Measurements from ENCODE around the gene SVIP.

Gene SVIP

GRCh38 chr11:22829231-22830081, at the start of gene SVIP:
Gene SVIP (minus strand): TSS chr11:22829801. CDS start chr11:22829748, 53 bp downstream.
- peak; percentile 62 to 98 for DNase-seq (ENCODE audit: low read depth in 1 of 2, low spot score in 1 of 2)
- in situ Hi-C loops (cut with HindIII; ENCODE audit: low pct_unique_long_range_greater_than_20kb, low sequenced_read_pairs), result no loop called here
- TF ChIP-seq JUND (IDR thresholded peaks at IDR 0.05; ENCODE audit: low read depth), result no peak

GRCh38 chr11:22878604-22879003, 49.0 kb upstream of the SVIP start:
- DNase-seq (ENCODE audit: low read depth in 1 of 2, low spot score in 1 of 2), result no peak
- in situ Hi-C loops (cut with HindIII; ENCODE audit: low pct_unique_long_range_greater_than_20kb, low sequenced_read_pairs), result no loop called here
- TF ChIP-seq JUND (IDR thresholded peaks at IDR 0.05; ENCODE audit: low read depth), result no peak

- no peak for TF ChIP-seq JUND (IDR thresholded peaks at IDR 0.05; ENCODE audit: low read depth)
- in situ Hi-C loops (cut with HindIII; ENCODE audit: low pct_unique_long_range_greater_than_20kb, low sequenced_read_pairs), result no loop called here
- no peak for DNase-seq (ENCODE audit: low read depth in 1 of 2, low spot score in 1 of 2)
Observed at GRCh38 chr11:22878039-22878438, 48.4 kb upstream of the SVIP start.

DNA sequence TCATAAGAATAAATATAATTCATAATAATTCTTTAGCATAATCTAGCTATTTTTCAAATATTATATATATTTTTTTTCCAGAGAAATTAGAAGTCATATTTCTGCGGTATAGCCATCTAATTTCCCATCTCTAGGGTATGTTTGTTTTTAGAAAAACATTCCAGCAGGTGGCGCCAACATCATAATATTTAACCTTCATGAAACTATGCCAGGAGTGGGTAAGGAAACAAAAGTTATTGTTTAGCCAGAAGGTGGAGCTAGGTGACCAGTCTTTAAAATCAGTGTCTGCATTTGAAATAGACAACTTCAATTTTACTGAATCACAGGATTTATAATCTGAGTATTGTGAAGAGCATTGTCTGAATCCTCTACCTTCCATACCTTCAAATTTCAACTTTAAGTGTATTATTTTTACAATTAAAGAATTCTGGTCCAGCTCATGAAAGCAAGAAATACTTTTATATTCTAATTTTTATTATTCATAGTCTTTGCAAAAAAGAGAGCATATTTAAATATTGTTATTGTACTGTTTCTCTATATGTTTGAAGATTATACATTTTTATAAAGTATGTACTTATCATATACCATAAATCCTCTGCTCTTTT, 46.4 kb upstream of the SVIP start:
- DNase-seq (ENCODE audit: low read depth in 1 of 2, low spot score in 1 of 2), result peak; percentile 53 to 94
- in situ Hi-C loops (cut with HindIII; ENCODE audit: low pct_unique_long_range_greater_than_20kb, low sequenced_read_pairs), result no loop called here
- TF ChIP-seq JUND (IDR thresholded peaks at IDR 0.05; ENCODE audit: low read depth), result no peak; the same call in 1 of the 2 replicates

DNA sequence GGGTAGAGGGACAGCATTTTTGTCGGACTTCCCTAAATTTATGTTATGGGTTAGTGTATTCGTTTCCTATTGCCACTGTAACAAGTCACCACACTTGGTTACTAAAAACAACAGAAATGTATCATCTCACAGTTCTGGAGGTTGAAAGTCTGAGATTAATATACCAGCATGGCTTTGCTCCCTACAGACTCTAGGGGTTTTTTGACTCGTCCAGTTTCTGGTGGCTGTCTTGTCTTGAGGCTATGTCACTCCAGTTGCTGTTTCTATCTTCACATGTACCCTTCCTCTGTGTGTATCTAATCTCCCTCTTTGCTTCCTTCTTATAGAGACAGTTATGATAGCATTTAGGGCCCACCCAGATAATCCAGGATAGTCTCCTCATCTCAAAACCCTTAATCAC, 39.7 kb upstream of the SVIP start:
- no peak for DNase-seq (ENCODE audit: low read depth in 1 of 2, low spot score in 1 of 2)
- in situ Hi-C loops (cut with HindIII; ENCODE audit: low pct_unique_long_range_greater_than_20kb, low sequenced_read_pairs), result no loop called here
- no peak for TF ChIP-seq JUND (IDR thresholded peaks at IDR 0.05; ENCODE audit: low read depth)

- in situ Hi-C loops (cut with HindIII; ENCODE audit: low pct_unique_long_range_greater_than_20kb, low sequenced_read_pairs), result no loop called here
- DNase-seq (ENCODE audit: low read depth in 1 of 2, low spot score in 1 of 2), result no peak
- TF ChIP-seq JUND (IDR thresholded peaks at IDR 0.05; ENCODE audit: low read depth), result no peak
Observed at GRCh38 chr11:22860241-22860640, 30.6 kb upstream of the SVIP start, which contains the start of gene CCDC179. Gene CCDC179 (minus strand): TSS chr11:22860474. CDS start chr11:22860421, 53 bp downstream.

- no peak for TF ChIP-seq JUND (IDR thresholded peaks at IDR 0.05; ENCODE audit: low read depth)
- in situ Hi-C loops (cut with HindIII; ENCODE audit: low pct_unique_long_range_greater_than_20kb, low sequenced_read_pairs), result no loop called here
Observed at GRCh38 chr11:22859756-22860155, 30.2 kb upstream of the SVIP start.

GRCh38 chr11:22851477-22851876, 21.9 kb upstream of the SVIP start:
- DNase-seq (ENCODE audit: low read depth in 1 of 2, low spot score in 1 of 2), result no peak
- no peak for TF ChIP-seq JUND (IDR thresholded peaks at IDR 0.05; ENCODE audit: low read depth)
- in situ Hi-C loops (cut with HindIII; ENCODE audit: low pct_unique_long_range_greater_than_20kb, low sequenced_read_pairs), result no loop called here

More at GRCh38 chr11:22859756-22860155, 30.2 kb upstream of the SVIP start:
- DNase-seq (ENCODE audit: low read depth in 1 of 2, low spot score in 1 of 2), result no peak

DNA sequence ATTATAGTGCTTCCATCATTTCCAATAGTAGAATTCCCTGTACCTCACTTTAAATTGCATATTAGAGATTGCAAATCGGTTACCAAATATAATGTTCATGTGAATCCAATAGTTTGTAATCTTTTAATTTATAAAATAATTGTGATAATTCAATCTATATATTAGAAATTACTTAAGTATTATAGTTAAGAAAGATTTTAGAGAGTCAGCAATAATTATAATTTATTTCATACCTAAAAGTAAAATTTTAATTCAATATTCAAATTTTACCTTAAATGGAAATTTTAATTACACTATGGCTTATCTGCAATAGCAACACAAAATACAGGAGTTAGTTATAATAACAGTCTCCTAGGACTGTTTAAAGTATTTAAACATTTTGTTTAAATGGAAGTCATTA, 17.1 kb upstream of the SVIP start:
- DNase-seq (ENCODE audit: low read depth in 1 of 2, low spot score in 1 of 2), result no peak
- in situ Hi-C loops (cut with HindIII; ENCODE audit: low pct_unique_long_range_greater_than_20kb, low sequenced_read_pairs), result no loop called here
- TF ChIP-seq JUND (IDR thresholded peaks at IDR 0.05; ENCODE audit: low read depth), result no peak

- in situ Hi-C loops (cut with HindIII; ENCODE audit: low pct_unique_long_range_greater_than_20kb, low sequenced_read_pairs), result no loop called here
- no peak for DNase-seq (ENCODE audit: low read depth in 1 of 2, low spot score in 1 of 2)
- TF ChIP-seq JUND (IDR thresholded peaks at IDR 0.05; ENCODE audit: low read depth), result no peak
Observed at GRCh38 chr11:22832315-22833015, 2.9 kb upstream of the SVIP start.

DNA sequence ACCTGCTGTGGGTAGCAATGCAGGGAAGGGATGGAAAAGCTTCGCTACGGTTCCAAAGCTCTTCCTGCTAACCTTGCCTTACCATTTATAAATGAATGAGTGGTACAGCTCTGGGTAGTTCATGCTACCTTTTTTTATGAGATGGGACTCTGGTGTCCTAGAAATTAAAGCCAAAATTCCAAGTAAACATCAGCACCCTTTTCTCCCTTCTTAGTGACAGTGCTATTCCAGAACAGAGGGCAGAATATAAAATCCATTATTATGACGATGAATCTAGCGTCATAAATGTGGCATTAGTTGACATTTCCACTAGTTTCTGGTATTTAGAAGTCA, 447 bp upstream of the SVIP start:
- in situ Hi-C loops (cut with HindIII; ENCODE audit: low pct_unique_long_range_greater_than_20kb, low sequenced_read_pairs), result no loop called here
- no peak for TF ChIP-seq JUND (IDR thresholded peaks at IDR 0.05; ENCODE audit: low read depth)
- DNase-seq (ENCODE audit: low read depth in 1 of 2, low spot score in 1 of 2), result no peak

GRCh38 chr11:22828373-22828772, 1.2 kb downstream of the SVIP start:
- DNase-seq (ENCODE audit: low read depth in 1 of 2, low spot score in 1 of 2), result no peak
- TF ChIP-seq JUND (IDR thresholded peaks at IDR 0.05; ENCODE audit: low read depth), result no peak
- in situ Hi-C loops (cut with HindIII; ENCODE audit: low pct_unique_long_range_greater_than_20kb, low sequenced_read_pairs), result no loop called here

DNA sequence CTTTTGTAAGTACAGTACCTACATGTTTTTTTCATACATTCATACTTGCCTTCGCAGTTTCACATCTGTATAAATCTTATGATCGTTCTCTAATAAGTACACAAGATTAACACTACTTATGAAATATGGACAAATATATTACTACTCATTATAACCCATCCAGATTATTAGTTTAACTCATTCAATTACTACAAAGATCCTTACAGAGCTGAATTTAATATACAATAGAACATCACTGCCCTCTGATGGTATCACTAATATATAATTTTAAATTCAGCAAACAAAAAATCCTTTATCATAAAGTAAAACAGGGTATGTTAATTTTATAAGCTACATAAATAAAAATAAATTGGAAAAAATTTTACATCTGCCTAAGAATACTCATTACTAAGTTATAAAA, 7.4 kb downstream of the SVIP start:
- in situ Hi-C loops (cut with HindIII; ENCODE audit: low pct_unique_long_range_greater_than_20kb, low sequenced_read_pairs), result no loop called here
- no peak for DNase-seq (ENCODE audit: low read depth in 1 of 2, low spot score in 1 of 2)
- no peak for TF ChIP-seq JUND (IDR thresholded peaks at IDR 0.05; ENCODE audit: low read depth)

All from T47D (cell line).